Mammary epithelial cell (primary cell): Measurements from ENCODE around the gene PARG.
"Not testable (repeated sequence)": the region's sequence is repeated elsewhere in the genome, so short reads cannot be mapped to it uniquely, and the experiment has no call there.

Experiments
- CTCF ChIP-seq, 2 donors: IDR thresholded peaks in 1 of 2; conservative IDR thresholded peaks in 1 of 2; 2 replicates each; pipeline ENCODE4 v1.5.1; 2011 to 2012; ENCODE audit warnings: inconsistent platforms in 2 of 2, low read length in 2 of 2, mild to moderate bottlenecking in 2 of 2, control low read depth in 1 of 2, low read depth in 1 of 2; ENCODE audit not compliant: insufficient read depth in 1 of 2; ENCODE audit errors: extremely low read depth in 1 of 2
- EZH2 ChIP-seq: IDR thresholded peaks from 2 replicates; pipeline ENCODE4 v1.6.1; 2012; ENCODE audit warnings: low read length, inconsistent platforms, borderline replicate concordance

GRCh38 chr10:49899999-49900398 lies 41.8 kb downstream of the PARG start:
- not testable (repeated sequence) for TF ChIP-seq CTCF (conservative IDR thresholded peaks at IDR 0.05 in 1 of 2, IDR thresholded peaks at IDR 0.05 in 1 of 2; ENCODE audit: extremely low read depth in 1 of 2, insufficient read depth in 1 of 2, low read depth in 1 of 2, low read length in 2 of 2); EZH2
